ENCODE data around the gene REXO1. TPM values are rescaled to one million over a fixed set of nuclear protein-coding genes. Genes with fewer than 3 reads are reported as not detected.
A peak's percentile ranks its signal among the peaks of the same experiment; 100 is the strongest.

REXO1 gene
- polyA plus RNA-seq, 3 donors: 2.8 to 60.8 (median 3.0) TPM

- Mint-ChIP-seq H3K36me3 (no peaks in the 10 kb centered on the region), H3K9me3 (no peaks in the 10 kb centered on the region), H3K4me1 (peaks cover 50% of the 10 kb centered on the region), H3K4me3 (peak overlapping the region; percentile 92 to 93), H3K27ac (peak overlapping the region in 4 of 7 donors; percentile 75 to 93 (median 86)), H3K27me3 (ENCODE audit: low read depth in 3 of 3) (peaks cover 0 to 4% (median 2%) of the 10 kb centered on the region in 3 donors)
- Histone ChIP-seq H3K9ac (ENCODE audit: insufficient read depth, low read length, poor library complexity, severe bottlenecking) (peak overlapping the region; percentile 59), H3K27ac (ENCODE audit: low read depth in 1 of 2, low read length in 2 of 2) (peak overlapping the region in 1 of 2 donors; percentile 41), H3K79me2 (ENCODE audit: insufficient read depth, low read length) (peaks cover 66% of the 10 kb centered on the region), H4K20me1 (ENCODE audit: insufficient read depth, low read length) (peaks cover 55% of the 10 kb centered on the region), H2AFZ (ENCODE audit: insufficient read depth, low read depth, low read length, poor library complexity, severe bottlenecking) (no peak overlapping the region), H3K27me3 (ENCODE audit: control insufficient read depth in 2 of 2, insufficient read depth in 2 of 2, low read length in 2 of 2) (no peaks in the 10 kb centered on the region), H3K4me3 (replicated peaks in 1 of 3; ENCODE audit: low read depth in 2 of 3, low read length in 3 of 3) (peak overlapping the region; percentile 83 to 96 (median 94)), H3K36me3 (replicated peaks in 1 of 2; ENCODE audit: control insufficient read depth in 1 of 2, insufficient read depth in 2 of 2, low read length in 2 of 2) (no peaks in the 10 kb centered on the region), H3K4me1 (ENCODE audit: control insufficient read depth in 1 of 2, insufficient read depth in 2 of 2, low read length in 2 of 2) (peaks cover 61 to 68% of the 10 kb centered on the region in 2 donors), H3K9me3 (replicated peaks in 1 of 2; ENCODE audit: control insufficient read depth in 1 of 2, insufficient read depth in 1 of 2, low read length in 2 of 2) (no peaks in the 10 kb centered on the region), H3K4me2 (replicated peaks; ENCODE audit: extremely low read depth, low read length, poor library complexity, severe bottlenecking) (peak overlapping the region; percentile 92)
- TF ChIP-seq CTCF (IDR thresholded peaks at IDR 0.05): no peak
- no peak for DNase-seq
- WGBS (ENCODE audit: insufficient coverage): 35% methylated on average over 19 of the region's 23 CpGs
- intact Hi-C loops (cut with micrococcal nuclease): loop anchor here in 1 of 2 donors (2.0 to 5.0 kb wide), 2 partner anchors 36 to 233 kb away; no protein-coding TSS in a partner anchor
Measured at GRCh38 chr19:1861599-1862031, 13.3 kb upstream of the REXO1 start.

GRCh38 chr19:1860821-1861598, 12.7 kb upstream of the REXO1 start:
- WGBS (ENCODE audit: insufficient coverage): 66% methylated on average over 23 of the region's 28 CpGs
- peaks cover 0 to 4% (median 2%) of the 10 kb centered on the region in 3 donors for H3K27me3 Mint-ChIP-seq (ENCODE audit: low read depth in 3 of 3)
- peak overlapping the region in 2 of 7 donors; percentile 79 to 82 for H3K27ac Mint-ChIP-seq
- no peak for TF ChIP-seq CTCF (IDR thresholded peaks at IDR 0.05)
- Histone ChIP-seq H3K27me3 (ENCODE audit: control insufficient read depth in 2 of 2, insufficient read depth in 2 of 2, low read length in 2 of 2) (no peaks in the 10 kb centered on the region), H3K27ac (ENCODE audit: low read depth in 1 of 2, low read length in 2 of 2) (no peak overlapping the region), H3K36me3 (replicated peaks in 1 of 2; ENCODE audit: control insufficient read depth in 1 of 2, insufficient read depth in 2 of 2, low read length in 2 of 2) (no peaks in the 10 kb centered on the region), H3K4me3 (replicated peaks in 1 of 3; ENCODE audit: low read depth in 2 of 3, low read length in 3 of 3) (peak overlapping the region in 2 of 3 experiments; percentile 94 to 96), H3K9me3 (replicated peaks in 1 of 2; ENCODE audit: control insufficient read depth in 1 of 2, insufficient read depth in 1 of 2, low read length in 2 of 2) (no peaks in the 10 kb centered on the region), H3K79me2 (ENCODE audit: insufficient read depth, low read length) (peaks cover 72% of the 10 kb centered on the region), H3K4me2 (replicated peaks; ENCODE audit: extremely low read depth, low read length, poor library complexity, severe bottlenecking) (peak overlapping the region; percentile 92), H4K20me1 (ENCODE audit: insufficient read depth, low read length) (peaks cover 60% of the 10 kb centered on the region), H3K4me1 (ENCODE audit: control insufficient read depth in 1 of 2, insufficient read depth in 2 of 2, low read length in 2 of 2) (peaks cover 65 to 74% of the 10 kb centered on the region in 2 donors), H3K9ac (ENCODE audit: insufficient read depth, low read length, poor library complexity, severe bottlenecking) (no peak overlapping the region), H2AFZ (ENCODE audit: insufficient read depth, low read depth, low read length, poor library complexity, severe bottlenecking) (no peak overlapping the region)
- peaks cover 50% of the 10 kb centered on the region for H3K4me1 Mint-ChIP-seq
- intact Hi-C loops (cut with micrococcal nuclease): loop anchor here in 1 of 2 donors (5.0 kb wide), 1 partner anchor 36 kb away; no protein-coding TSS in a partner anchor
- peak overlapping the region; percentile 92 to 93 for H3K4me3 Mint-ChIP-seq
- no peaks in the 10 kb centered on the region for H3K36me3 Mint-ChIP-seq
- no peak for DNase-seq
- H3K9me3 Mint-ChIP-seq: no peaks in the 10 kb centered on the region

All from CD14-positive monocyte (primary cell).